ENCODE measurements around the gene EXOC2. TPM values are rescaled to one million over a fixed set of nuclear protein-coding genes. Genes with fewer than 3 reads are reported as not detected.

Gene EXOC2
- total RNA-seq, 1 donor from 2014 or later, result 46.5 TPM

DNA sequence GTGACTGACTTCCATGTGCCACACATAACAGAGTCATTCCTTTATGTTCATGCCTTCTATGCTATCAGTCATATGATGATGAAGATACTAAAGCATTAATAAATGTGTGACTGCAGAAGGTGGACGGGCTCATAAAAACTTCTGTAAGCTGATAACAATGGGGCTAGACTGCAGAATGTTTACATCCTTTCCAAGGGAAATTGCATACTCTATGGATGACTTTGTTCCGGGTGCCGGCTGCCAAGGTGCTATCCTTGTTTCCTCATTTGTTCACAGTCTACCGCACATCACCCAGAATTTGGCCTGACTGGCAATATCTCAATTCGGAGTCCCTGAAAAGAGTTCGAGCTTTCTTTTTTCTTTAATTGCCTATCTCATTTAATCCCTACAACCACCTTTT lies 121.0 kb downstream of the EXOC2 start:
- DNase-seq (ENCODE audit: low spot score), result no peak
- Histone ChIP-seq H3K27ac (no peak overlapping the region), H2AFZ (replicated peaks) (no peak overlapping the region), H3K4me2 (no peak overlapping the region), H3K9ac (no peak overlapping the region), H4K20me1 (ENCODE audit: low read depth) (no peaks in the 10 kb centered on the region), H3K9me3 (ENCODE audit: low read depth) (no peaks in the 10 kb centered on the region), H3K4me3 (no peak overlapping the region), H3K79me2 (ENCODE audit: low read depth) (no peaks in the 10 kb centered on the region), H3F3A (ENCODE audit: low read depth) (no peaks in the 10 kb centered on the region), H3K27me3 (no peaks in the 10 kb centered on the region), H3K4me1 (no peaks in the 10 kb centered on the region), H3K36me3 (peaks cover 8% of the 10 kb centered on the region)
- Mint-ChIP-seq H3K27me3 (ENCODE audit: insufficient read depth, low read depth) (peaks cover 5% of the 10 kb centered on the region), H3K4me3 (no peak overlapping the region), H3K27ac (no peak overlapping the region), H3K4me1 (no peaks in the 10 kb centered on the region), H3K36me3 (peaks cover 30% of the 10 kb centered on the region), H3K9me3 (peaks cover 8% of the 10 kb centered on the region)
- TF ChIP-seq EZH2 (IDR thresholded peaks at IDR 0.05) (no peak), EZH2phosphoT487 (IDR thresholded peaks at IDR 0.05) (no peak)

DNA sequence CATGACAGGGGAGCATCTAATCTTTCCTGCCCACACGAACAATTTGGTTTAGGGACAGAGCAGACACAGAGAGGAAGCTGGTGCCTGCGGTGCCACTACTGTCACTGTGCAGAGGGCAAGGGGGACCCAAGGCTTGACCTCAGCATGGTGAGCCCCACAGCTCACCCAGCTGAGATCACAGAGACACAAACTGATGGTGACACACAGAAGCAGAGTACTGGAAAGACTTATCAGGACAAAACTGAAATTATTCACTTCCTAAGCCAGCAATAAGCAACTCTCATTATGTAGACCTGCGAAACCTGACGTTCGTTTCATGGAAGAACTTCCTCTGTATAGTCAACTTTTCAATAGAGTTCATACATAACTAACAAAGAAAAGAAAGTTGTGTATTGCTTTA lies 122.1 kb downstream of the EXOC2 start:
- Histone ChIP-seq H3F3A (ENCODE audit: low read depth) (no peaks in the 10 kb centered on the region), H3K79me2 (ENCODE audit: low read depth) (no peaks in the 10 kb centered on the region), H4K20me1 (ENCODE audit: low read depth) (no peaks in the 10 kb centered on the region), H3K4me1 (no peaks in the 10 kb centered on the region), H3K4me2 (no peak overlapping the region), H3K4me3 (no peak overlapping the region), H3K36me3 (peaks cover 4% of the 10 kb centered on the region), H3K27ac (no peak overlapping the region), H3K27me3 (no peaks in the 10 kb centered on the region), H3K9ac (no peak overlapping the region), H3K9me3 (ENCODE audit: low read depth) (no peaks in the 10 kb centered on the region), H2AFZ (replicated peaks) (no peak overlapping the region)
- Mint-ChIP-seq H3K9me3 (peaks cover 8% of the 10 kb centered on the region), H3K4me3 (no peak overlapping the region), H3K36me3 (peaks cover 27% of the 10 kb centered on the region), H3K4me1 (no peaks in the 10 kb centered on the region), H3K27ac (no peak overlapping the region), H3K27me3 (ENCODE audit: insufficient read depth, low read depth) (peaks cover 5% of the 10 kb centered on the region)
- TF ChIP-seq EZH2phosphoT487 (IDR thresholded peaks at IDR 0.05) (no peak), EZH2 (IDR thresholded peaks at IDR 0.05) (no peak), CTCF (IDR thresholded peaks at IDR 0.05) (no peak)
- DNase-seq (ENCODE audit: low spot score), result no peak

GRCh38 chr6:568954-569523 lies 123.9 kb downstream of the EXOC2 start:
- H3K27ac Mint-ChIP-seq, result no peak overlapping the region
- Histone ChIP-seq H3K4me2 (no peak overlapping the region), H3K79me2 (ENCODE audit: low read depth) (no peaks in the 10 kb centered on the region), H2AFZ (replicated peaks) (no peak overlapping the region), H3K4me3 (no peak overlapping the region), H3K4me1 (no peaks in the 10 kb centered on the region), H3K27me3 (no peaks in the 10 kb centered on the region), H3K27ac (no peak overlapping the region), H4K20me1 (ENCODE audit: low read depth) (no peaks in the 10 kb centered on the region), H3K9me3 (ENCODE audit: low read depth) (no peaks in the 10 kb centered on the region), H3F3A (ENCODE audit: low read depth) (no peaks in the 10 kb centered on the region), H3K36me3 (no peaks in the 10 kb centered on the region), H3K9ac (no peak overlapping the region)
- H3K36me3 Mint-ChIP-seq, result peaks cover 19% of the 10 kb centered on the region
- no peaks in the 10 kb centered on the region for H3K4me1 Mint-ChIP-seq
- no peaks in the 10 kb centered on the region for H3K9me3 Mint-ChIP-seq
- DNase-seq (ENCODE audit: low spot score), result no peak
- H3K27me3 Mint-ChIP-seq (ENCODE audit: insufficient read depth, low read depth), result no peaks in the 10 kb centered on the region
- no peak overlapping the region for H3K4me3 Mint-ChIP-seq
- TF ChIP-seq EZH2phosphoT487 (IDR thresholded peaks at IDR 0.05) (no peak), EZH2 (IDR thresholded peaks at IDR 0.05) (no peak), CTCF (IDR thresholded peaks at IDR 0.05) (no peak)

- Mint-ChIP-seq H3K9me3 (no peaks in the 10 kb centered on the region), H3K36me3 (peaks cover 22% of the 10 kb centered on the region), H3K27ac (no peak overlapping the region), H3K4me3 (no peak overlapping the region), H3K27me3 (ENCODE audit: insufficient read depth, low read depth) (no peaks in the 10 kb centered on the region), H3K4me1 (no peaks in the 10 kb centered on the region)
- Histone ChIP-seq H3F3A (ENCODE audit: low read depth) (no peaks in the 10 kb centered on the region), H3K4me1 (no peaks in the 10 kb centered on the region), H3K36me3 (no peaks in the 10 kb centered on the region), H3K4me2 (no peak overlapping the region), H3K4me3 (no peak overlapping the region), H2AFZ (replicated peaks) (no peak overlapping the region), H3K9me3 (ENCODE audit: low read depth) (no peaks in the 10 kb centered on the region), H3K79me2 (ENCODE audit: low read depth) (no peaks in the 10 kb centered on the region), H3K27me3 (no peaks in the 10 kb centered on the region), H3K9ac (no peak overlapping the region), H4K20me1 (ENCODE audit: low read depth) (no peaks in the 10 kb centered on the region), H3K27ac (no peak overlapping the region)
- no peak for DNase-seq (ENCODE audit: low spot score)
- TF ChIP-seq EZH2 (IDR thresholded peaks at IDR 0.05), result no peak
- no peak for TF ChIP-seq EZH2phosphoT487 (IDR thresholded peaks at IDR 0.05)
- TF ChIP-seq CTCF (IDR thresholded peaks at IDR 0.05), result no peak
These were observed 124.9 kb downstream of the EXOC2 start for GRCh38 chr6:568085-568484.
